Activated naive CD4-positive, alpha-beta T cell treated with anti-CD3 and anti-CD28 coated beads, Interleukin-2, amount 50 U/mL, for 72 hours (primary cell): ENCODE results near the gene ARID2. TPM values are rescaled to one million over a fixed set of nuclear protein-coding genes. Genes with fewer than 3 reads are reported as not detected.
A peak's percentile ranks its signal among the peaks of the same experiment; 100 is the strongest.

Source experiments
- ATAC-seq, 2 donors: fragments of 150-1000 bp; cut with Tn5 transposase; 2 replicates each; pipeline ENCODE4 v1.10.0; 2021; ENCODE audit warnings: mild to moderate bottlenecking in 2 of 2, moderate library complexity in 2 of 2
- DNase-seq, 2 donors: peaks; one replicate each; pipeline ENCODE4 v3.0.0; 2021 to 2022; ENCODE audit warnings: low spot score in 2 of 2
- H3K27ac Mint-ChIP-seq, 2 donors: one replicate each; pipeline ENCODE4 v1.8.0; 2022; ENCODE audit warnings: mild to moderate bottlenecking in 2 of 2, mixed read lengths in 2 of 2
- H3K36me3 Mint-ChIP-seq, 2 donors: one replicate each; pipeline ENCODE4 v1.8.0; 2022; ENCODE audit warnings: mixed read lengths in 2 of 2
- H3K9me3 Mint-ChIP-seq, 2 donors: one replicate each; pipeline ENCODE4 v1.8.0; 2022; ENCODE audit warnings: mixed read lengths in 2 of 2
- total RNA-seq, 2 donors: library from RNA; stranded (reverse); gene quantifications; one replicate each; pipeline ENCODE4 v1.2.3, GENCODE V29; 2022

ARID2 gene
- total RNA-seq, 2 donors from 2014 or later: 25.7 to 31.5 TPM

- Mint-ChIP-seq H3K27ac (no peak overlapping the region), H3K36me3 (peaks cover 29 to 33% of the 10 kb centered on the region in 2 donors), H3K9me3 (no peaks in the 10 kb centered on the region)
- ATAC-seq (no peak), DNase-seq (no peak)
Measured at GRCh38 chr12:45853550-45853949, 124.0 kb downstream of the ARID2 start.

DNA sequence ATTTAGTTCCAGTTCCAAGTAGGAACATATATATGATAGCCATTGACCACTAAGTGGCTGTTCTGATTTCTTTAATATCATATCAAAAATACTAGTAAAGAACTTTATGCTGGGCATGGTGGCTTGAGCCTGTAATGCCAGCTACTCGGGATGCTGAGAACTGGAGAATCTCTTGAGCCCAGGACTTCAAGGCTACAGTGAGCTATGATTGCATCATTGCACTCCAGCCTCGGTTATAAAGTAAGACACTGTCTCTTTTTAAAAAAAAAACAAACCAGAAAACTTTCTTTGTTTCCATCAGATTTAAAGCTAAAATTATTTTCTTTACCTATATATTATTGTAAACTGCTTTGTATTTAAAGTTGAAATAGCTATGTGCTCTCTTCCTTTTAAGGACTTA is 133.8 kb downstream of the ARID2 start:
- no peak for ATAC-seq
- Mint-ChIP-seq H3K27ac (no peak overlapping the region), H3K36me3 (peaks cover 5 to 20% of the 10 kb centered on the region in 2 donors), H3K9me3 (no peaks in the 10 kb centered on the region)
- DNase-seq: no peak

DNA sequence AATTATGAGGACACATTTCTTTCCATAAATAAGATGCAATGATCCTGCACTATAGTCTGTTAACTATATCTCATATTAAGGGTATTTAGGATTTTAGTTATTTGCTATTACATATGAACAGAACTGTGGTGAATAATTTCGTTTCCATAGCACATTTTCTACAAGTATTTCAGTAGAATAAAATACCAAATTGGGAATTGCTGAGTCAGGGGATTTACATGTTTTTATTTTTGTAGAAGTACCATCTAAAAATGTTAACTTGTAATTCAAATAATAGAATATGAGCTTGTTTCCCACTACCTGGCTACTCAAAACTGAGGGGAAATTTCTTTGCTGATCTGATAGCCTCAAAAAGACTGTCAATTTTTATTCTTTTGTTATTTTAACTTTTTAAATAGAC is 136.8 kb downstream of the ARID2 start:
- DNase-seq (no peak), ATAC-seq (no peak)
- Mint-ChIP-seq H3K36me3 (peaks cover 5 to 12% of the 10 kb centered on the region in 2 donors), H3K27ac (no peak overlapping the region), H3K9me3 (no peaks in the 10 kb centered on the region)

GRCh38 chr12:45872446-45872845 is 142.9 kb downstream of the ARID2 start:
- Mint-ChIP-seq H3K27ac (peak overlapping the region in 1 of 2 donors; percentile 8), H3K36me3 (peaks cover 19 to 34% of the 10 kb centered on the region in 2 donors), H3K9me3 (no peaks in the 10 kb centered on the region)
- ATAC-seq (no peak), DNase-seq (no peak)

DNA sequence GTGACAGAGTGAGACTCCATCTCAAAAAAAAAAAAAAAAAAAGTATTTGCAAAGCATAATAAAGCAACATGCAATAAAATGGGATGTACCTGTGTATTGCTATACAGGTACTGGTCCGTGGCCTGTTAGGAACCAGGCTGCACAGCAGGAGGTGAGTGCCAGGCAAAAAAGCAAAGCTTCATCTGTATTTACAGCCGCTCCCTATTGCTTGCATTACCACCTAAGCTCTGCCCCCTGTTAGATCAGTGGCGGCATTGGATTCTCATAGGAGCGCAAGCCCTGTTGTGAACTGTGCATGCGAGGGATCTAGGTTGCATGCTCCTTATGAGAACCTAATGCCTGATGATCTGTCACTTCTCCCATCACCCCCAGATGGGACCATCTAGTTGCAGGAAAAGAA is 147.6 kb downstream of the ARID2 start:
- peaks cover 0 to 9% of the 10 kb centered on the region in 2 donors for H3K9me3 Mint-ChIP-seq
- DNase-seq: no peak
- ATAC-seq: no peak
- no peak overlapping the region for H3K27ac Mint-ChIP-seq
- peaks cover 29 to 39% of the 10 kb centered on the region in 2 donors for H3K36me3 Mint-ChIP-seq

DNA sequence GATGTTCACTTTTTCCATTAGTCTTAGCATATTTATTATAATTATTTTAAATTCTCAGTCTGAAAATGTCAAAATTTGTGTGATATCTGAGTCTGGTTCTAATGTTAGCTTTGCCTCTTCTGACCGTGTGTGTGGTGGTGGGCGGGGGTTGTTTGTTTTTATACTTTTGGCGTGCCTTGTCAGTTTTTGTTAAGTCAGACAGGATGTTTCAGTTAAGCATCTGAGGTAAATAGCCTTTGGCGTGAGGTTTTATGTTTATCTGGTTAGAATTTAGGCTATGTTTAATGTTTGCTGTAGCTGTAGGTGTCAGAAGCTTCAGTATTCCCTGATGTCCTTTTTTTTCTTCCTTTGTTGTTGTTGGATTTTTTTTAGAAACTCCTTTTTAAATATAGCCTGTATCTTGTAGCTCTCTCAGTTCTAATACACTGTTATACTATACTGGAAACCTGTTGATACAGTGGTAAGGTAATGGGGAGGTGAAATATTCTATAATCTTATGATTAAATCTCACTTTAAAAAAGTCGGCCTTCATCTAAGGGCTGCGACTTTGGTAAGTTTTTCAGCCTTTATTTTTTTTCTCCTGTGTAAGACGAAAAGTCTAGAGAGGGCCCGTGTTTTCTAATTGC is 149.2 kb downstream of the ARID2 start:
- peaks cover 27 to 46% of the 10 kb centered on the region in 2 donors for H3K36me3 Mint-ChIP-seq
- peak overlapping the region; percentile 0 to 53 for H3K27ac Mint-ChIP-seq
- no peak for ATAC-seq
- DNase-seq: no peak
- H3K9me3 Mint-ChIP-seq: peaks cover 0 to 9% of the 10 kb centered on the region in 2 donors

DNA sequence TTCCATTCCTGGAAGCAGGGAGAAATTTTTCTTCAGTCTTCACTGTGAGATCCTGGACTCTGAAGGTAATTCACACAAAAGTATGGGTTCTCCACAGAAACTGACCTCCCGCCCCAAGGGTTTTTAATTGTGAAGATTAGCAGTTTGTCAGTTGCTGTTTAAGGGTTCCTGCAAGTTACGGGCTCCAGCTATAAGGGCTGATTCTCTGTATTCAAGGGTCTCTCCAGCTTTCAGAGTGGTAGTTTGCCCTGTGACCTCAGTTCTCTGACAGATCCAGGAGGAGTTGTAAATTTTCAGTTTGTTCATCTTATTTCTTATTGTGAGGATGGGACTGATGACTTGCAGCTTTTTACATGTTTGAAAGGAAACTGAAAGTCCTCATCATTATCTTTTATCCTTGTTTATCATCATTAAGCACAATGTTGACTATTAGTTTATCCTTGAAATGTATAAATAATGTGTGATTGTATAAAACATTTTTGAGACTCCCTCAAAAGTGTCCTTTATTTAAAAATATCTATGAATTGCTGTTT is 149.9 kb downstream of the ARID2 start:
- ATAC-seq (no peak), DNase-seq (no peak)
- peaks cover 0 to 9% of the 10 kb centered on the region in 2 donors for H3K9me3 Mint-ChIP-seq
- peak overlapping the region; percentile 0 to 53 for H3K27ac Mint-ChIP-seq
- H3K36me3 Mint-ChIP-seq: peaks cover 26 to 49% of the 10 kb centered on the region in 2 donors

DNA sequence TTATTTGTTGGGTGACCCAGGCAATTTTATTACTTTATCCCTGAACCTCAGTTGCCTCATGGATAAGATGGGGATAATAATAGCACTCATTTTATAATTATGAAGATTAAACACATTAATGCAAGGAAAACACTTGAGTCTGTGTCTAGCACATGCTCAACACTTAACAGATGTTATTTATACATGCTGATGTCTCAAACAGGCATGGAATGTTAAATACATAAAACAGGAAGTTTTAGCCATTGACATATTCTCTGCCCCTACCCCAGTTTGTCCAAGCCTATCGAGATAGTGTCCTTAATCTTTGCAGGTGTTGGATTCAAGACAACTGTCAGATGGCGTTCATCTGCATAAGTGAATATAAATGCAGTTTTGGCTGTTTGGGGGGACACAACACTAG is 151.0 kb downstream of the ARID2 start:
- DNase-seq: no peak
- ATAC-seq: no peak
- Mint-ChIP-seq H3K36me3 (peaks cover 22 to 53% of the 10 kb centered on the region in 2 donors), H3K9me3 (peaks cover 0 to 9% of the 10 kb centered on the region in 2 donors), H3K27ac (no peak overlapping the region)

- H3K36me3 Mint-ChIP-seq: peaks cover 23 to 55% of the 10 kb centered on the region in 2 donors
- no peak overlapping the region for H3K27ac Mint-ChIP-seq
- DNase-seq (no peak), ATAC-seq (no peak)
- peaks cover 0 to 15% of the 10 kb centered on the region in 2 donors for H3K9me3 Mint-ChIP-seq
Measured at GRCh38 chr12:45883187-45883586, 153.7 kb downstream of the ARID2 start.

DNA sequence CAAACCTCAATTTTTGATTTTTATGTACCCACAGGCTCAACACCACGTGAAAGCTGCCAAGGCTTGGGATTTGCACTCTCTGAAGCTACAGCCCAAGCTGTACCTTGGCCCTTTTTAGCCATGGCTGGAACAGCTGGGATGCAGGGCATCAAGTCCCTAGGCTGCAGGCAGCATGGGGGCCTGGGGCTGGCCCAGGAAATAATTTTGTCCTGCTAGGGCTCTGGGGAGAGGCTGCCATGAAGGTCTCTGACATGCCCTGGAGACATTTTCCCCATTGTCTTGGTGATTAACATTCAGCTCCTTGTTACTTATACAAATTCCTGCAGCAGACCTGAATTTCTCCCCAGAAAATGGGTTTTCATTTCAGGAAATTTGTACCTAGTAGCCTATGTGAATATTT is 157.2 kb downstream of the ARID2 start:
- peaks cover 16 to 47% of the 10 kb centered on the region in 2 donors for H3K36me3 Mint-ChIP-seq
- DNase-seq (no peak), ATAC-seq (no peak)
- H3K27ac Mint-ChIP-seq: no peak overlapping the region
- peaks cover 0 to 9% of the 10 kb centered on the region in 2 donors for H3K9me3 Mint-ChIP-seq

DNA sequence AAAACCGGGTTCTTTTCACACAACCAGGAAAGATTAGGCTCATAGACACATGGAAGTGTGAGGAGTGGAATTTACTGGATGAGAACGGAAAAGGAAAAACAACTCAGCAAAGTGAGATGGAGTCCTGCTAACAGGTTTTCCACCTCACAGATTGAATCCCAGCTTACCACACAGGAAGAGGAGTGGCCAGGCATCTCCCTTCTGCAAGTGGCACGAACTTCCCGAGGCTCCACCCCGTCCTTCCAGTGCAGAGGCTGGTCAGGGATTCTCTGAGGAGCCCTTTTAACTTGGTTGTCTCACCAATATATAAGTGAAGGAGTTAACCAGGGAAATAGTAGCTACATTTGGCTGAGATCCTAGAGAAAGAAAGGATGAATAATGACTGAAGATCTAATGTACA is 158.0 kb downstream of the ARID2 start:
- ATAC-seq (no peak), DNase-seq (no peak)
- no peak overlapping the region for H3K27ac Mint-ChIP-seq
- H3K36me3 Mint-ChIP-seq: peaks cover 9 to 38% of the 10 kb centered on the region in 2 donors
- peaks cover 0 to 6% of the 10 kb centered on the region in 2 donors for H3K9me3 Mint-ChIP-seq

GRCh38 chr12:45890276-45890675 is 160.8 kb downstream of the ARID2 start:
- peaks cover 0 to 6% of the 10 kb centered on the region in 2 donors for H3K9me3 Mint-ChIP-seq
- DNase-seq: no peak
- peaks cover 15 to 25% of the 10 kb centered on the region in 2 donors for H3K36me3 Mint-ChIP-seq
- no peak for ATAC-seq
- H3K27ac Mint-ChIP-seq: no peak overlapping the region

- no peak for DNase-seq
- H3K36me3 Mint-ChIP-seq: peaks cover 24 to 33% of the 10 kb centered on the region in 2 donors
Measured at GRCh38 chr12:45893240-45893639, 163.7 kb downstream of the ARID2 start.

GRCh38 chr12:45895961-45896360 is 166.5 kb downstream of the ARID2 start:
- no peak overlapping the region for H3K27ac Mint-ChIP-seq
- H3K9me3 Mint-ChIP-seq: peaks cover 0 to 5% of the 10 kb centered on the region in 2 donors
- ATAC-seq (no peak), DNase-seq (no peak)
- H3K36me3 Mint-ChIP-seq: peaks cover 26 to 36% of the 10 kb centered on the region in 2 donors

More at GRCh38 chr12:45893240-45893639, 163.7 kb downstream of the ARID2 start:
- H3K27ac Mint-ChIP-seq: no peak overlapping the region
- ATAC-seq: no peak
- peaks cover 0 to 4% of the 10 kb centered on the region in 2 donors for H3K9me3 Mint-ChIP-seq

- Mint-ChIP-seq H3K9me3 (peaks cover 0 to 5% of the 10 kb centered on the region in 2 donors), H3K36me3 (peaks cover 26 to 34% of the 10 kb centered on the region in 2 donors), H3K27ac (no peak overlapping the region)
- DNase-seq (no peak), ATAC-seq (peak; percentile 26 to 70)
Measured at GRCh38 chr12:45898094-45898493, 168.6 kb downstream of the ARID2 start.

GRCh38 chr12:45907955-45908354 is 178.4 kb downstream of the ARID2 start:
- Mint-ChIP-seq H3K36me3 (peaks cover 5% of the 10 kb centered on the region in 2 donors), H3K9me3 (no peaks in the 10 kb centered on the region), H3K27ac (no peak overlapping the region)
- DNase-seq: no peak
- no peak for ATAC-seq

- peaks cover 5% of the 10 kb centered on the region in 2 donors for H3K36me3 Mint-ChIP-seq
- no peaks in the 10 kb centered on the region for H3K9me3 Mint-ChIP-seq
- no peak overlapping the region for H3K27ac Mint-ChIP-seq
- no peak for DNase-seq
- ATAC-seq: no peak
Measured at GRCh38 chr12:45909041-45909713, 179.7 kb downstream of the ARID2 start.
